Urinary bladder (tissue), 4 donors: ENCODE data around the gene TNFRSF6B. TPM values are rescaled to one million over a fixed set of nuclear protein-coding genes. Genes with fewer than 3 reads are reported as not detected.

Source experiments
- DNase-seq: peaks from one replicate; pipeline ENCODE4 v3.0.0-alpha.2; 2015; ENCODE audit errors: extremely low spot score
- H3K27ac ChIP-seq: one replicate; pipeline ENCODE4 v1.5.1; 2013; ENCODE audit warnings: low read depth, mild to moderate bottlenecking, moderate library complexity
- H3K36me3 ChIP-seq: one replicate; pipeline ENCODE4 v1.6.1; 2013; ENCODE audit warnings: mild to moderate bottlenecking, moderate library complexity; ENCODE audit not compliant: insufficient read depth
- H3K4me1 ChIP-seq: one replicate; pipeline ENCODE4 v1.6.1; 2013; ENCODE audit warnings: mild to moderate bottlenecking, moderate library complexity; ENCODE audit not compliant: insufficient read depth
- H3K4me3 ChIP-seq: one replicate; pipeline ENCODE4 v1.5.1; 2013; ENCODE audit warnings: low read depth, low read length
- WGBS: extraction: QIAGEN DNeasy Blood & Tissue Kit; methylation state at CpG from one replicate; pipeline ENCODE4 v1.1.7; 2013; 5-methylcytosine and 5-hydroxymethylcytosine counted together
- polyA plus RNA-seq: library from polyadenylated mRNA; stranded (reverse); fragments of 200-250 nt; gene quantifications from one replicate; pipeline ENCODE4 v1.2.3, GENCODE V29; 2013
- total RNA-seq: library from RNA; depleted of rRNA; stranded (reverse); fragments of >200 nt; gene quantifications from one replicate; pipeline ENCODE4 v1.2.3, GENCODE V29; 2014
- donor health status: healthy with polysubstance abuse.
- donor health status: healthy.

The TNFRSF6B gene
- total and polyA plus RNA-seq, 2 donors: 0.42 to 35.6 TPM

DNA sequence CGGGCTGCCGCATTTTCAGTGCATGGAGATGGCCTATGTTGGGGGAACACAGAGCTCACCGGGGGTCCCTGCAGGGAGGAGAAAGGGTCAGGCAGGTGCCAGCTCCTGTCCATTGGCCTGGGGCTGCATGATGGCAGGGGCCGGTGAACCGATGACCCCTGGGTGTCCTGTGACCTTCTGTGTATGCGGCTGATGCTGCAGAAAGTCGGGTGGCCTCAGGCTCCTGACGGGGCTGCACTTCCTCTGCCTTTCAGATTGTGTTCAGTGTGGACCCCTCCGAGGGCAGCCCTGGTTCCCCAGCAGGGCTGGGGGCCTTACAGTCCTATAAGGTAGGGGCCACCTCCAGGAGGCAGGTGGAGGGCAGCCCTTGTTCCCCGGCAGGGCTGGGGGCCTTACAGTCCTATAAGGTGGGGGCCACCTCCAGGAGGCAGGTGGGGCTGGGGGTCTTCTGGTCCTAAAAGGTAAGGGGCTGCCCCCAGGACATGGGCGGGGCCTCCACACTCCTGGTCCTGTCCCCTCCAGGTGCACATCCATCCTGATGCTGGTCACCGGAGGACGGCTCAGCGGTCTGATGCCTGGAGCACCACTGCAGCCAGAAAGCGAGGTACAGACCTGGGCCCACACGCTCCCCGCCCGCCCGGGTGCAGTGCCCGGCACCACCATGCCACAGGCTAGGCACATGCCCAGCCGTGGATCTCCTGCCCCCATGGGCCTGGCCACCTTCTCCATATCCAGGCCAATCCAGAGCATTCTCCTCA is 11.0 kb upstream of the TNFRSF6B start:
- no peak for DNase-seq
- 89% methylated on average over 21 of the region's 21 CpGs for WGBS
- Histone ChIP-seq H3K4me3 (no peak overlapping the region), H3K4me1 (no peaks in the 10 kb centered on the region), H3K36me3 (no peaks in the 10 kb centered on the region), H3K27ac (no peak overlapping the region)

DNA sequence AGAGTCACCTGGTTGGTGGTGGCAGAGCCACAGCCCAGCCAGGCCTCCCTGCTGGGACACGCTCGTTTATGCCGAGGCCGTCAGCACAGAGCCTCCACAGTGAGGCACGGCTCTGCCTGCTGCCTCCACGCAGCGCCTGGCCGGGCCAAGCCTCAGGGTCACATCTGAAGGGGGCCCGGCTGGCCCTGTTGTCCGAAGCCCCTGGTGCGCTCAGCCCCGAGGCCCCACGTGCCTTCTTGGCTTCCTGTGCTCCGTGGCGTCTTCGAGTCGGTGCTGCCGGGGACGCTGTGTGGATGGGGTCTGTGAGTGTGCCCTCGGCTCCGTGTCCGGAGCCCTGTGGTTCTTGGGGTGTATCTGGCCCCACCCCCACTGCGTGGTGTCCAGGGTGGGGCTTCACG is 10.4 kb upstream of the TNFRSF6B start:
- H3K4me3 ChIP-seq: no peak overlapping the region
- no peaks in the 10 kb centered on the region for H3K36me3 ChIP-seq
- peak overlapping the region; percentile 48 for H3K27ac ChIP-seq
- no peaks in the 10 kb centered on the region for H3K4me1 ChIP-seq
- no peak for DNase-seq
- 87% methylated on average over 24 of the region's 24 CpGs for WGBS

DNA sequence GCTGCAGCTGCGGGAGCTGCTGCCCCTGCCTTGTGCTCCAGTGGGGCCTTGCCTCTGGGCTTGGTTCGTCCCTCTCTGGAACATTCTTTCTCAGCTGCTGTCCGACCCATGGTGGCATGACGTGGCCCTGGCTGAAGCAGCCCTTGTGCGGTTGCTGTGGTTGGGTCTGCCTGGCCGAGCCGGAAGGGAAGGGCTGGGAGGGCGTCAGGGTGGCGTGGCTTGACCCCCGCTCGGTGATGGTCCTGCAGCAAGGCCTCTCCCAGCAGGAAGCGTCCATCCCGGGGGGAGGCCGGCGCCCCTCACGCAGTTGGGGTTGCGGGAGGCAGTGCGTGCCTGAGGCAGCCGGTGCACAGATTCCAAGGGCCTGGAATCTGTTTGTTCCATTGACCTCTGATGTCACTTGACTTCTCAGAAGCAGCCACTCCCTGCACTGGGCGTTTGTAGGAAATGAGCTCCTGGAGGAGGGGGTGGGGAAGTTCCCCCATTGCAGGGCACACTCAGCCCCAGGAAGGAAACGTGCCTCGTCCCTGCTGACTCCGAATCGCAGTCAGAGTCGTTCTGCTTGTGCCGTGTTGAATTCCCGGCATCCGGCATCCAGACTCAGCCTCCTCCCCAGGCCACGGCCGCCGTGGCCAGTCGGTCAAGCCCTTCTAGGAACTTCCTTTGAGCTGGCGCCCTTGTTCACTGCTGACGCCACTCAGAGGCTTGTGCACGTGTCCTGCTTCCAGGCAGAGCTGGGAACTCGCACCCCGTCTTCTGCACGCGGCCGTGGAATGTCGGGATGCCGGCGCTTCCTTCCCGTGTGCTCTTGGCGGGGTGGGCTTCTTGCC is 9.7 kb upstream of the TNFRSF6B start:
- Histone ChIP-seq H3K27ac (peak overlapping the region; percentile 48), H3K4me1 (no peaks in the 10 kb centered on the region), H3K36me3 (no peaks in the 10 kb centered on the region), H3K4me3 (no peak overlapping the region)
- no peak for DNase-seq
- 40% methylated on average over 45 of the region's 45 CpGs for WGBS

DNA sequence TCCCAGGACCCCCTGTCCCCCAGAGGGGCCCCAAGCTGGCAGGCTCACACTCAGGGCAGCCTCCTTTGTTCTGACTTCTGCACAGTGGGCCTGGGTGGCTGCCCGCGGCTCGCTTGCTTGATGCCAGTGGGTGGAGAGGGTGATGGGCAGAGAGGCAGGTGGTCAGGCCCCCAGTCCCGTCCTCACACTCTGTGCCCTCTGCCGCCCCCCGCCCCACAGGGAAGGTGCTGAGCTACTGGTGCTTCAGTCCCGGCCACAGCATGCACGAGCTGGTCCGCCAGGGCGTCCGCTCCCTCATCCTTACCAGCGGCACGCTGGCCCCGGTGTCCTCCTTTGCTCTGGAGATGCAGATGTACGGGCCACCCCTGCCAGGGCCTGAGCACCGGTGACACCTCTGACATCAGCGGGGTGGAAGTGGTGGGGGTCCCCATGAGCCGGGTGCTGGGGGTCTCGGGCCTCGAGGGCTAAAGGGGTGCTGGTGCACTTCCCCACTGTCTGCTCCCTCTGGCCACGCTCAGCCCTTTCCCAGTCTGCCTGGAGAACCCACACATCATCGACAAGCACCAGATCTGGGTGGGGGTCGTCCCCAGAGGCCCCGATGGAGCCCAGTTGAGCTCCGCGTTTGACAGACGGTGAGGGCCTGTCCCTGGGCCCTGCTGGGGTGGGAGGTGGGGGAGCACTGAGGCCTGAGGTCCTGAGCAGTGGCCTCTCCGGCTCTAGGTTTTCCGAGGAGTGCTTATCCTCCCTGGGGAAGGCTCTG is 8.9 kb upstream of the TNFRSF6B start:
- no peak overlapping the region for H3K27ac ChIP-seq
- H3K4me3 ChIP-seq: no peak overlapping the region
- H3K4me1 ChIP-seq: no peaks in the 10 kb centered on the region
- no peak for DNase-seq
- 88% methylated on average over 29 of the region's 29 CpGs for WGBS
- H3K36me3 ChIP-seq: no peaks in the 10 kb centered on the region

DNA sequence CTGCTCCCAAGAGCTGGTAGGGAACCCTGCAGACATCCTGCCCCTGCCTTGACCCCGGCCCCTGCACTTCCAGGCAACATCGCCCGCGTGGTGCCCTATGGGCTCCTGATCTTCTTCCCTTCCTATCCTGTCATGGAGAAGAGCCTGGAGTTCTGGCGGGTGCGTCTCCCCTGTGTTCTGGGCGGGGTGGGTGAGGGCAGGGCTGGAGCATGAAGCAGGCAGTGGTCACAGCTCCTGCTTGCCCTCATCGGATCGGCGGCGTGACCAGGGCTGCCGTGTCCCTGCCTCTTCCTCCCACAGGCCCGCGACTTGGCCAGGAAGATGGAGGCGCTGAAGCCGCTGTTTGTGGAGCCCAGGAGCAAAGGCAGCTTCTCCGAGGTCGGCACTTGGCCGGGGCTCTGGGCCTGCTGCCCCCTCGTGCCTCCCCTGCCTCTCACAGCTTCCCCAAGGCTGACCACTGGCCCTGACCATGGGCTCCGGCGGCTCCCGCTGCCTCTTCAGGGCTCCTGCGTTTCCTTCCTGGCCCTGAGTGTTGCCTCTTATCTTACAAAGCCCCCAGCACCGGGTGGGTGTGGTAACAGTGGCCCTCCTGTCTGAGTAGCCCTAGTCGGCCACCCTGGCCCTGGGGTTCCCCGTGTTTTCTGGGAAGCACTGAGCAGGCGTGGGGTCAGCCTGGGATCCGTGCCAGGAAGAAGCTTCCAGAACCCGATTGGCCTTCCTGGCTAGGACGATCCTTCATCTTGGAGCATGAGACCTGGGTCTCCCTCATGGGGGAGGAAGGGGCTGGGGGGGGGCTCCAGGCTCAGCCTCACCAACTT is 8.0 kb upstream of the TNFRSF6B start:
- no peak overlapping the region for H3K27ac ChIP-seq
- no peak overlapping the region for H3K4me3 ChIP-seq
- no peak for DNase-seq
- H3K4me1 ChIP-seq: no peaks in the 10 kb centered on the region
- H3K36me3 ChIP-seq: no peaks in the 10 kb centered on the region
- WGBS: 80% methylated on average over 31 of the region's 31 CpGs

DNA sequence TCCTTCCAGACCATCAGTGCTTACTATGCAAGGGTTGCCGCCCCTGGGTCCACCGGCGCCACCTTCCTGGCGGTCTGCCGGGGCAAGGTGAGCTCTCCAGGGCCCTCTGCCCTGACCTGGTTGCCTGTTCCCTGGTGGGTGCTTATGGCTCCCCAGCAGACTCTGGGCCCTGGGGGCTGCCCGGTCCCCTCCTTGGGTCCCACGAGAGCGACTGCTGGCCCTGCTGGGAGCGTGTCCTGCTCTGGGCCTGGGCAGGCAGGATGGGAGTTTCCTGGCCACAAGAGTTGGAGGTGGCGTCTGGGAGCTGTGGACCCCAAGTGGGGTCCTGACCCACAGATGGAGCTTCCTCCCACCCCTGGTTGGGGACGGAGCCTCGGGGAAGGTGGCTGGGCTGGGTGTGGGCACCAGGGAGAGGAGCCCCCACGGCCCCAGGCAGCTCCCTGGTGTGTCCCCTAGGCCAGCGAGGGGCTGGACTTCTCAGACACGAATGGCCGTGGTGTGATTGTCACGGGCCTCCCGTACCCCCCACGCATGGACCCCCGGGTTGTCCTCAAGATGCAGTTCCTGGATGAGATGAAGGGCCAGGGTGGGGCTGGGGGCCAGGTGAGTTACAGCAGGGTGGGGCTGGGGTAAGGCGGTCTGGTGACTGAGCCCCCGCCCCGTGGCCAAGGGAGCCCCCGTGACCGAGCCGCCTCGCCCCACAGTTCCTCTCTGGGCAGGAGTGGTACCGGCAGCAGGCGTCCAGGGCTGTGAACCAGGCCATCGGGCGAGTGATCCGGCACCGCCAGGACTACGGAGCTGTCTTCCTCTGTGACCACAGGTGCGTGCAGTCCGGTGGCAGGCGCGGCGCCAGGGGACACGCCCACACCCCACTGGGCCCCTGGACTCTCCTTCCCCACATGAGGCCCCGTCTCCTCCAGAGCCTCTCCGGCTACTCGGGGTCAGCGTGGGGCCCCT is 7.1 kb upstream of the TNFRSF6B start:
- Histone ChIP-seq H3K27ac (no peak overlapping the region), H3K4me3 (no peak overlapping the region), H3K36me3 (no peaks in the 10 kb centered on the region), H3K4me1 (no peaks in the 10 kb centered on the region)
- 91% methylated on average over 44 of the region's 44 CpGs for WGBS
- DNase-seq: no peak

DNA sequence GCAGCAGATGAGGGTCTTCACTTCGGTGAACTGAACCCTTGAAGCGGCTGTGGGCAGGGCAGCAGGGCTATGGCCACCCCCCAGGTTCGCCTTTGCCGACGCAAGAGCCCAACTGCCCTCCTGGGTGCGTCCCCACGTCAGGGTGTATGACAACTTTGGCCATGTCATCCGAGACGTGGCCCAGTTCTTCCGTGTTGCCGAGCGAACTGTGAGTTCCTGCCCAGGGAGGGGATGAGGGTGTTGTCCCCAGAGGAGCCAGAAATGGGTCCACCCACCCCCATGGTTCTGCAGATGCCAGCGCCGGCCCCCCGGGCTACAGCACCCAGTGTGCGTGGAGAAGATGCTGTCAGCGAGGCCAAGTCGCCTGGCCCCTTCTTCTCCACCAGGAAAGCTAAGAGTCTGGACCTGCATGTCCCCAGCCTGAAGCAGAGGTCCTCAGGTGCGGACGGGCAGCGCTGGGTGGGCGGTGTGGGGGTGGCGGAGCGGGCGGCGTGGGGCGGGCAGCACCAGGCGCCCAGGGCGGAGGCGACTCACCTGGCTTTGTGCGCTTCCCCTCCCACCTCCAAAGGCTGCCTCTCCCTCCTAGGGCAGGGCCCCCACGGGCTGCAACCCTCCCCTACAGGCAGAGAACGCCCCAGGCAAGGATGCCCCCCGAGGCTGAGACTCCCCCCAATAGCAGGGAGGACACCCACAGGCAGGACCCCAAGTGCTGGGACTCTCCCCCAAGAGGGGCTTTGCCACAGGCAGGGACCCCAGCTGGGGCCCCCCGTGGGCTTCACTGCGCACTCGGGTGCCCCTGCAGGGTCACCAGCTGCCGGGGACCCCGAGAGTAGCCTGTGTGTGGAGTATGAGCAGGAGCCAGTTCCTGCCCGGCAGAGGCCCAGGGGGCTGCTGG is 6.2 kb upstream of the TNFRSF6B start:
- DNase-seq: no peak
- WGBS: 87% methylated on average over 40 of the region's 40 CpGs
- no peak overlapping the region for H3K27ac ChIP-seq
- H3K4me3 ChIP-seq: no peak overlapping the region
- H3K4me1 ChIP-seq: no peaks in the 10 kb centered on the region
- H3K36me3 ChIP-seq: no peaks in the 10 kb centered on the region

DNA sequence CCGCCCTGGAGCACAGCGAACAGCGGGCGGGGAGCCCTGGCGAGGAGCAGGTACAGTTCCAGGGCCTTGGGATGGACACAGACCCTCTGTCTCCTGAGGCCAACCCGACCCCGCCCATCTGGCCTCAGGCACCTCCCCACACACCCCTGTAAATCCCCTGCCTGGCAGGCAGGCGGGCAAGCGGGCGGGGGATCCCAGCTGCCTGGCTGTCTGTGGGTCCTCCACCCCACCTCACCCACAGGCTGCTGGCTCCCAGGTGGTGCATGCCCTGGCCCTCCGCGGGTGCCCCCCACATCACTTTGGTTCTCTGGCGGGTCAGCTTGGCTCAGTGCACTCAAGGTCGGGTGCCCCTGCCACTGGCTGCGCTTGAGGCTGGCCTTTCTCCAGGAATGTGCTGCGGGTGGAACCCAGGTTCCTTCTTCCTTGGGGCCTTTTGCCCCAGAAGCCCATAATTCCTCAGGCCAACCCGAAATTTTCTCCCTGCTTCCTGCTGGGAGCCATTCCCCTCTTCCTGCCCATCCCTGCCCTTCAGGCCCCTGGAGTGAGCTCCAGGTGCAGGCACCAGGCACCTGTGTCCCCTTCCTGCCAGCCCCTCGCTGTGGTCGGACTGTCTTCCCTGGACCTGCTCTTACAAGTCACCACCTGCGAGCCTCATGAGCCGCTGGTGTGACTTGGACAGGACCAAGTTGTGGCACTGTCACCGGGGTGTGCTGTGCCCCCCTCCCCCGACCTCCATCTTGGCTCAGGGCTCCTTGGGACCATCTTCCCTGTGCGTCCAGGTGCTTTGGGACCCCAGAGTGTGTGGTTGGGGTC is 5.3 kb upstream of the TNFRSF6B start:
- Histone ChIP-seq H3K4me3 (no peak overlapping the region), H3K36me3 (no peaks in the 10 kb centered on the region), H3K27ac (no peak overlapping the region), H3K4me1 (no peaks in the 10 kb centered on the region)
- DNase-seq: no peak
- 81% methylated on average over 24 of the region's 24 CpGs for WGBS

DNA sequence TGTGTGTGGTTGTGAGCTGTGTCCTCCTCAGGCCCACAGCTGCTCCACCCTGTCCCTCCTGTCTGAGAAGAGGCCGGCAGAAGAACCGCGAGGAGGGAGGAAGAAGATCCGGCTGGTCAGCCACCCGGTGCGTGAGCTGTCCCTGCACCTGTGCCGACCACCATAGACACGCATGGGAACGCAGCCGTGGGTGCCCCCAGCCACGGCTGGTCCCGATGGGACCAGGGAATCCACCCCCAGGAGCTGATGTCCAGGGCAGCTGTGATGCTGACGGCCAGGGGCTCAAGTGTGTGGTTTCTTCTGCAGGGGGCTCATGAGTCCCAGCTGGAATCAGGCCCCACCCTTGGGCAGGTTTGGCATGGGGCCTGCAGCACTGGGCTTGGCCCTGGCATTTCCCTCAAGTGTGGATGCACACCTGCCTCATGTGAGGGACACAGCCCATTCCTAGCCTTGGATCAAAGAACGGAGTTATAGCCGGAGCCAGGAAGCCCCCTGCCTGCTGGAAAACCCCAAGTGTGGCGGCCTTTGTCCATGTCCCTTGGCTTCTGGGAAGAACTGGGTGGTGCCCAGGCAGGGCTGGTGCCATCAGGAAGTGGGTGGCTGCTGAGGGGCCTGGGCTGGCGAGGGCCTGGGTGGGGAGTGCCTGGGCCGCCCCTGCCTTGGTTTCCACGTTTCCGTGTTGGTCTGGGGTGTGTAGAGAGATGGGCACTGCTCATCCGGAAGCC is 4.6 kb upstream of the TNFRSF6B start:
- no peak overlapping the region for H3K4me3 ChIP-seq
- DNase-seq: no peak
- H3K4me1 ChIP-seq: no peaks in the 10 kb centered on the region
- H3K27ac ChIP-seq: no peak overlapping the region
- WGBS: 84% methylated on average over 21 of the region's 21 CpGs
- no peaks in the 10 kb centered on the region for H3K36me3 ChIP-seq

DNA sequence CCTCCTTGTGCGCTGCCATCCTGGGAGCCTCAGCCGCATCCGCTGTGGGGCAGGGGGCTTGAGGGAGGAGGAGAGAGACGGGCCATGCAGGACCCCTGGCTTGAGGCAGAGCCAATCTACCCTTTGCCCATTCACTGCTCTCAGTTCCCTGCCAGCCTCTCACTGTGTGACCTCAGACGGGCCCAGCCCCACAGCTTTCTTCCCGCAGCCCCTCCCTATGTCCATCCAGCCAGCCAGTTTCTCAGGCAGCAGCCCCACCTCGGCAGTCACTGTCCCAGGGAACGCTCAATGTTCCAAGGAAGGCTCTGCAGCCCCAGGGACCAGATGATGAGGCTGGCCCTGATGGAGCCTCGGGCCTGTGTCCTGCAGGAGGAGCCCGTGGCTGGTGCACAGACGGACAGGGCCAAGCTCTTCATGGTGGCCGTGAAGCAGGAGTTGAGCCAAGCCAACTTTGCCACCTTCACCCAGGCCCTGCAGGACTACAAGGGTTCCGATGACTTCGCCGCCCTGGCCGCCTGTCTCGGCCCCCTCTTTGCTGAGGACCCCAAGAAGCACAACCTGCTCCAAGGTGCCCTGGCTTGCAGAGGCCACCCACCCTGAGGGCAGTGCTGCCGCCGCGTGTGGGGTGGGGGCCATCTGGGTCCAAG is 3.9 kb upstream of the TNFRSF6B start:
- Histone ChIP-seq H3K4me3 (no peak overlapping the region), H3K36me3 (no peaks in the 10 kb centered on the region), H3K4me1 (no peaks in the 10 kb centered on the region), H3K27ac (no peak overlapping the region)
- no peak for DNase-seq
- WGBS: 70% methylated on average over 20 of the region's 20 CpGs
